K562 (cell line): Measurements from ENCODE around the gene SLC4A3. TPM values are rescaled to one million over a fixed set of nuclear protein-coding genes. Genes with fewer than 3 reads are reported as not detected.

Experiments used
- ATF7 ChIP-seq: fragments of 450-650 bp; IDR thresholded peaks from 2 replicates; pipeline ENCODE4 v1.7.1; 2014; ENCODE audit warnings: mild to moderate bottlenecking, moderate library complexity
- EHMT2 ChIP-seq: fragments of 450-650 bp; IDR thresholded peaks from 2 replicates; pipeline ENCODE4 v1.6.1; 2018; ENCODE audit warnings: antibody characterized with exemption
- HDAC2 ChIP-seq: fragments of 450-650 bp; IDR thresholded peaks from 2 replicates; pipeline ENCODE4 v1.6.1; 2016; ENCODE audit warnings: mild to moderate bottlenecking
- NR3C1 ChIP-seq: sonication (generic); formaldehyde crosslinking; IDR thresholded peaks from 2 replicates; pipeline ENCODE4 v1.8.1; 2022; ENCODE audit warnings: missing genetic modification reagents
- PCBP1 ChIP-seq: fragments of 200-400 bp; formaldehyde crosslinking; IDR thresholded peaks from 2 replicates; pipeline ENCODE4 v1.6.1; 2018; ENCODE audit warnings: mild to moderate bottlenecking, low read depth, low read length; ENCODE audit not compliant: poor library complexity, severe bottlenecking
- POLR2AphosphoS5 ChIP-seq: IDR thresholded peaks from 2 replicates; pipeline ENCODE4 v1.6.1; 2011; ENCODE audit warnings: mild to moderate bottlenecking, low read depth, low read length, moderate library complexity; ENCODE audit not compliant: control insufficient read depth, insufficient read depth
- ZFX ChIP-seq: sonication (generic); formaldehyde crosslinking; IDR thresholded peaks from 2 replicates; pipeline ENCODE4 v1.8.0; 2022; ENCODE audit warnings: mild to moderate bottlenecking, missing genetic modification reagents, moderate library complexity
- ZNF184 ChIP-seq: sonication (generic); formaldehyde crosslinking; IDR thresholded peaks from 2 replicates; pipeline ENCODE4 v1.5.0; 2020; ENCODE audit warnings: missing genetic modification reagents
- polyA plus RNA-seq, 8 experiments: library from polyadenylated mRNA; depleted of rRNA in 4 of 8; stranded (reverse) in 5 of 8; unstranded in 3 of 8; fragments of >200 nt; fragmentation: Nextera tagmentation in 2 of 8; fragmentation: Illumina TruSeq in 1 of 8; extraction: Ambion mirVana in 2 of 8; extraction: Trizol in 1 of 8; gene quantifications; 2 replicates each; pipeline versions ENCODE4 v1.2.1 to v1.2.3, GENCODE V29; 2011 to 2014; ENCODE audit warnings: inconsistent platforms in 1 of 8, missing spikeins in 1 of 8
- total RNA-seq, 7 experiments: library from RNA; depleted of rRNA in 6 of 7; stranded (reverse); fragments of >200 nt in 6 of 7; fragmentation: Illumina TruSeq in 2 of 7; extraction: Trizol in 2 of 7; gene quantifications; 2 replicates each; pipeline versions ENCODE4 v1.2.1 to v1.2.3, GENCODE V29; 2011 to 2021; ENCODE audit warnings: low replicate concordance in 1 of 7
- TF ChIP-seq, protein P1 (sequence below): fragments of 250-450 bp; sonication (Bioruptor Pico); IDR thresholded peaks from 2 replicates; pipeline ENCODE4 v1.5.0; 2020; ENCODE audit warnings: mild to moderate bottlenecking, borderline replicate concordance
- TF ChIP-seq, protein P2 (sequence below): fragments of 450-650 bp; IDR thresholded peaks from 2 replicates; pipeline ENCODE4 v1.6.1; 2016; ENCODE audit warnings: mild to moderate bottlenecking
- TF ChIP-seq, protein P3 (sequence below): fragments of 250-450 bp; sonication (Bioruptor Pico); IDR thresholded peaks from 2 replicates; pipeline ENCODE4 v1.4.0; 2020; ENCODE audit warnings: mild to moderate bottlenecking, moderate library complexity
- TF ChIP-seq, protein P4 (sequence below): fragments of 450-650 bp; IDR thresholded peaks from 2 replicates; pipeline ENCODE4 v1.6.1; 2016; ENCODE audit warnings: low read depth, mild to moderate bottlenecking, moderate library complexity
- TF ChIP-seq, protein P5 (sequence below): sonication (generic); formaldehyde crosslinking; IDR thresholded peaks from 2 replicates; pipeline ENCODE4 v1.8.1; 2023; ENCODE audit warnings: mild to moderate bottlenecking, missing genetic modification reagents
- TF ChIP-seq, protein P6 (sequence below): IDR thresholded peaks from 2 replicates; pipeline ENCODE4 v1.6.1; 2012; ENCODE audit warnings: low read depth, low read length, improper control_type of control experiment, borderline replicate concordance
- TF ChIP-seq, protein P7 (sequence below): fragments of 200-800 bp; sonication (Bioruptor generic); IDR thresholded peaks from 2 replicates; pipeline ENCODE4 v1.6.1; 2017; ENCODE audit warnings: missing genetic modification characterization, missing compliant biosample characterization

Gene SLC4A3
- total and polyA plus RNA-seq, 9 of the 15 experiments (the other 6 are each of a cell fraction or from before 2014, with no cell fraction given): 0.04 to 0.31 (median 0.16) TPM; not detected in 5

DNA sequence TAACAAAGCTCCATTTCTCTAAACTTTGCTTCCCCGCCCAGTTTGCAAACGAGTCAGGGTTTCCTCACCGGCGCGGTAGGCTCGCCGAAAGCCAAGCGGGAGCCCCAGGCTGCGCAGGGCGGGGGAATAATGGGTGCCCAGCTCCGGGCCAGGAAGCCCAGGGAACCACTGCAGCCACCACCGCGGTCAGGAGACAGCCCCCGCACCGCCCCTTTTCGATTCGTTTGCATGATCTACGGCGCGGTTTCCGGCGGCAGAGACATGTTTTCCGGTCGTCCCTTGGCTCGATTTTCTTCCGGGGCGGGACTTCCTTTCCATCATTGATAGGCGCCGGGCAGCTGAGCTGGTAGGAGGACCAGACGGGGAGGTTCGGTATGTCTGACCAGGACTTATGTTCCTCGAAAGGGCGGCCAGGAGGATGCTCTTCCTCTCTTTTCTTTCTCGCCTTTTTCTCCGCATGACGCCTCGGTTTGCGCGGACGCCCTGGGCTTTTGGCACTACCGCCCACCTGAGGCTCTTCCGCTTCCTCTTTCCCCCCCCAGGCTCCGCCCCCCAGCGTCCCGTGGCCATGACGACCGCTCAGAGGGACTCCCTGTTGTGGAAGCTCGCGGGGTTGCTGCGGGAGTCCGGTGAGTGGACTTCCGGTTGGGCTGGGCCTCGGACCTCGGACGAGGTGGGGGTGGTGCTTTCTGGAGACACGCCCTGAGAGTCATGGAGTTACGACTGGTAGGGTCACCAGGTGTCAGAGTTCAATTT is 29.7 kb upstream of the SLC4A3 start, which contains the start of gene STK11IP (continued):
- TF ChIP-seq, protein P1, sequence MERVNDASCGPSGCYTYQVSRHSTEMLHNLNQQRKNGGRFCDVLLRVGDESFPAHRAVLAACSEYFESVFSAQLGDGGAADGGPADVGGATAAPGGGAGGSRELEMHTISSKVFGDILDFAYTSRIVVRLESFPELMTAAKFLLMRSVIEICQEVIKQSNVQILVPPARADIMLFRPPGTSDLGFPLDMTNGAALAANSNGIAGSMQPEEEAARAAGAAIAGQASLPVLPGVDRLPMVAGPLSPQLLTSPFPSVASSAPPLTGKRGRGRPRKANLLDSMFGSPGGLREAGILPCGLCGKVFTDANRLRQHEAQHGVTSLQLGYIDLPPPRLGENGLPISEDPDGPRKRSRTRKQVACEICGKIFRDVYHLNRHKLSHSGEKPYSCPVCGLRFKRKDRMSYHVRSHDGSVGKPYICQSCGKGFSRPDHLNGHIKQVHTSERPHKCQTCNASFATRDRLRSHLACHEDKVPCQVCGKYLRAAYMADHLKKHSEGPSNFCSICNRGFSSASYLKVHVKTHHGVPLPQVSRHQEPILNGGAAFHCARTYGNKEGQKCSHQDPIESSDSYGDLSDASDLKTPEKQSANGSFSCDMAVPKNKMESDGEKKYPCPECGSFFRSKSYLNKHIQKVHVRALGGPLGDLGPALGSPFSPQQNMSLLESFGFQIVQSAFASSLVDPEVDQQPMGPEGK: no peak
- TF ChIP-seq, protein P2, sequence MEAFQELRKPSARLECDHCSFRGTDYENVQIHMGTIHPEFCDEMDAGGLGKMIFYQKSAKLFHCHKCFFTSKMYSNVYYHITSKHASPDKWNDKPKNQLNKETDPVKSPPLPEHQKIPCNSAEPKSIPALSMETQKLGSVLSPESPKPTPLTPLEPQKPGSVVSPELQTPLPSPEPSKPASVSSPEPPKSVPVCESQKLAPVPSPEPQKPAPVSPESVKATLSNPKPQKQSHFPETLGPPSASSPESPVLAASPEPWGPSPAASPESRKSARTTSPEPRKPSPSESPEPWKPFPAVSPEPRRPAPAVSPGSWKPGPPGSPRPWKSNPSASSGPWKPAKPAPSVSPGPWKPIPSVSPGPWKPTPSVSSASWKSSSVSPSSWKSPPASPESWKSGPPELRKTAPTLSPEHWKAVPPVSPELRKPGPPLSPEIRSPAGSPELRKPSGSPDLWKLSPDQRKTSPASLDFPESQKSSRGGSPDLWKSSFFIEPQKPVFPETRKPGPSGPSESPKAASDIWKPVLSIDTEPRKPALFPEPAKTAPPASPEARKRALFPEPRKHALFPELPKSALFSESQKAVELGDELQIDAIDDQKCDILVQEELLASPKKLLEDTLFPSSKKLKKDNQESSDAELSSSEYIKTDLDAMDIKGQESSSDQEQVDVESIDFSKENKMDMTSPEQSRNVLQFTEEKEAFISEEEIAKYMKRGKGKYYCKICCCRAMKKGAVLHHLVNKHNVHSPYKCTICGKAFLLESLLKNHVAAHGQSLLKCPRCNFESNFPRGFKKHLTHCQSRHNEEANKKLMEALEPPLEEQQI: no peak
- no peak for TF ChIP-seq ZNF184
- no peak for TF ChIP-seq EHMT2
- peak; percentile 83 for TF ChIP-seq POLR2AphosphoS5
- TF ChIP-seq ATF7: peak; percentile 72
- TF ChIP-seq, protein P3, sequence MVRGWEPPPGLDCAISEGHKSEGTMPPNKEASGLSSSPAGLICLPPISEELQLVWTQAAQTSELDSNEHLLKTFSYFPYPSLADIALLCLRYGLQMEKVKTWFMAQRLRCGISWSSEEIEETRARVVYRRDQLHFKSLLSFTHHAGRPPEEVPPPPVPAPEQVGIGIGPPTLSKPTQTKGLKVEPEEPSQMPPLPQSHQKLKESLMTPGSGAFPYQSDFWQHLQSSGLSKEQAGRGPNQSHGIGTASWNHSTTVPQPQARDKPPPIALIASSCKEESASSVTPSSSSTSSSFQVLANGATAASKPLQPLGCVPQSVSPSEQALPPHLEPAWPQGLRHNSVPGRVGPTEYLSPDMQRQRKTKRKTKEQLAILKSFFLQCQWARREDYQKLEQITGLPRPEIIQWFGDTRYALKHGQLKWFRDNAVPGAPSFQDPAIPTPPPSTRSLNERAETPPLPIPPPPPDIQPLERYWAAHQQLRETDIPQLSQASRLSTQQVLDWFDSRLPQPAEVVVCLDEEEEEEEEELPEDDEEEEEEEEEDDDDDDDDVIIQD (CRISPR knock-in tag): no peak
- TF ChIP-seq ZFX (CRISPR knock-in tag): peak; percentile 43; the same call in 1 of the 2 replicates
- TF ChIP-seq, protein P4, sequence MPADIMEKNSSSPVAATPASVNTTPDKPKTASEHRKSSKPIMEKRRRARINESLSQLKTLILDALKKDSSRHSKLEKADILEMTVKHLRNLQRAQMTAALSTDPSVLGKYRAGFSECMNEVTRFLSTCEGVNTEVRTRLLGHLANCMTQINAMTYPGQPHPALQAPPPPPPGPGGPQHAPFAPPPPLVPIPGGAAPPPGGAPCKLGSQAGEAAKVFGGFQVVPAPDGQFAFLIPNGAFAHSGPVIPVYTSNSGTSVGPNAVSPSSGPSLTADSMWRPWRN: no peak
- TF ChIP-seq HDAC2: peak; percentile 86
- TF ChIP-seq, protein P5, sequence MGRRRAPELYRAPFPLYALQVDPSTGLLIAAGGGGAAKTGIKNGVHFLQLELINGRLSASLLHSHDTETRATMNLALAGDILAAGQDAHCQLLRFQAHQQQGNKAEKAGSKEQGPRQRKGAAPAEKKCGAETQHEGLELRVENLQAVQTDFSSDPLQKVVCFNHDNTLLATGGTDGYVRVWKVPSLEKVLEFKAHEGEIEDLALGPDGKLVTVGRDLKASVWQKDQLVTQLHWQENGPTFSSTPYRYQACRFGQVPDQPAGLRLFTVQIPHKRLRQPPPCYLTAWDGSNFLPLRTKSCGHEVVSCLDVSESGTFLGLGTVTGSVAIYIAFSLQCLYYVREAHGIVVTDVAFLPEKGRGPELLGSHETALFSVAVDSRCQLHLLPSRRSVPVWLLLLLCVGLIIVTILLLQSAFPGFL: no peak
- TF ChIP-seq, protein P6, sequence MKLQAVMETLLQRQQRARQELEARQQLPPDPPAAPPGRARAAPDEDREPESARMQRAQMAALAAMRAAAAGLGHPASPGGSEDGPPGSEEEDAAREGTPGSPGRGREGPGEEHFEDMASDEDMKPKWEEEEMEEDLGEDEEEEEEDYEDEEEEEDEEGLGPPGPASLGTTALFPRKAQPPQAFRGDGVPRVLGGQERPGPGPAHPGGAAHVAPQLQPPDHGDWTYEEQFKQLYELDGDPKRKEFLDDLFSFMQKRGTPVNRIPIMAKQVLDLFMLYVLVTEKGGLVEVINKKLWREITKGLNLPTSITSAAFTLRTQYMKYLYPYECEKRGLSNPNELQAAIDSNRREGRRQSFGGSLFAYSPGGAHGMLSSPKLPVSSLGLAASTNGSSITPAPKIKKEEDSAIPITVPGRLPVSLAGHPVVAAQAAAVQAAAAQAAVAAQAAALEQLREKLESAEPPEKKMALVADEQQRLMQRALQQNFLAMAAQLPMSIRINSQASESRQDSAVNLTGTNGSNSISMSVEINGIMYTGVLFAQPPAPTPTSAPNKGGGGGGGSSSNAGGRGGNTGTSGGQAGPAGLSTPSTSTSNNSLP: no peak
- peak; percentile 49 for TF ChIP-seq PCBP1
- TF ChIP-seq NR3C1 (CRISPR knock-in tag): no peak
- TF ChIP-seq, protein P7, sequence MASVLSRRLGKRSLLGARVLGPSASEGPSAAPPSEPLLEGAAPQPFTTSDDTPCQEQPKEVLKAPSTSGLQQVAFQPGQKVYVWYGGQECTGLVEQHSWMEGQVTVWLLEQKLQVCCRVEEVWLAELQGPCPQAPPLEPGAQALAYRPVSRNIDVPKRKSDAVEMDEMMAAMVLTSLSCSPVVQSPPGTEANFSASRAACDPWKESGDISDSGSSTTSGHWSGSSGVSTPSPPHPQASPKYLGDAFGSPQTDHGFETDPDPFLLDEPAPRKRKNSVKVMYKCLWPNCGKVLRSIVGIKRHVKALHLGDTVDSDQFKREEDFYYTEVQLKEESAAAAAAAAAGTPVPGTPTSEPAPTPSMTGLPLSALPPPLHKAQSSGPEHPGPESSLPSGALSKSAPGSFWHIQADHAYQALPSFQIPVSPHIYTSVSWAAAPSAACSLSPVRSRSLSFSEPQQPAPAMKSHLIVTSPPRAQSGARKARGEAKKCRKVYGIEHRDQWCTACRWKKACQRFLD (CRISPR knock-in tag): no peak
